IPS DF 6.9 (cell line): ENCODE data around the gene CDK10.

Experiments used
- DNase-seq: peaks from one replicate; pipeline ENCODE4 v3.0.0-alpha.2; 2013; ENCODE audit warnings: low read depth, low spot score
- H3K27ac ChIP-seq: one replicate; pipeline ENCODE4 v1.5.1; 2013; ENCODE audit warnings: low read length, control low read depth
- H3K27me3 ChIP-seq: 2 replicates; pipeline ENCODE4 v1.6.1; 2013; ENCODE audit warnings: mild to moderate bottlenecking, low read length; ENCODE audit not compliant: control insufficient read depth, insufficient read depth
- H3K36me3 ChIP-seq: 2 replicates; pipeline ENCODE4 v1.6.1; 2013; ENCODE audit warnings: low read length; ENCODE audit not compliant: control insufficient read depth, insufficient read depth
- H3K4me1 ChIP-seq: 2 replicates; pipeline ENCODE4 v1.6.1; 2013; ENCODE audit warnings: low read length; ENCODE audit not compliant: control insufficient read depth, insufficient read depth
- H3K4me3 ChIP-seq: 2 replicates; pipeline ENCODE4 v1.5.1; 2013; ENCODE audit warnings: mild to moderate bottlenecking, low read length
- H3K9me3 ChIP-seq: 2 replicates; pipeline ENCODE4 v1.6.1; 2013; ENCODE audit warnings: low read length, inconsistent platforms; ENCODE audit not compliant: control insufficient read depth, insufficient read depth
- WGBS: extraction: QIAGEN DNeasy Blood & Tissue Kit; methylation state at CpG from one replicate; pipeline ENCODE4 v1.1.7; 2013; ENCODE audit warnings: mixed read lengths, missing lambda C conversion rate; ENCODE audit not compliant: insufficient read length, insufficient coverage; 5-methylcytosine and 5-hydroxymethylcytosine counted together

CDK10 gene

DNA sequence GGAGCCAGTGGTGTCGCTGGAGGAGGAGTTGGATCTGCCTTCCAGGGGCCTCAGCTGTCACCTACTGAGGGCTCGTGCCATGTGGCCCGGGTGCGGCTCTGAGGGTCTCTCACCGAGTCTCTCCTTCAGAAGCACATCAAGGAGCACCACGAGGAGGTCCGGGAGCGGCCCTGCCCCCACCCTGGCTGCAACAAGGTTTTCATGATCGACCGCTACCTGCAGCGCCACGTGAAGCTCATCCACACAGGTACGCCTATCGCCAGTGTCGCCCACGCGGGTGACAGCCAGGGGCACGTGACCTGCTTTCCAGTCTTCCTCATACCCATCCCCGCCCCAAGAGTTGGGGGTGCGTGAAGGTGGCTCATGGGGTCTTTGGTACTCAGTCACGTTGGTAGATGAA lies 47.3 kb downstream of the CDK10 start:
- no peaks in the 10 kb centered on the region for H3K4me1 ChIP-seq
- WGBS = no CpG with 5 or more reads among the region's 21 CpGs
- H3K27me3 ChIP-seq = no peaks in the 10 kb centered on the region
- H3K36me3 ChIP-seq = peaks cover 24% of the 10 kb centered on the region
- no peaks in the 10 kb centered on the region for H3K9me3 ChIP-seq
- H3K27ac ChIP-seq = no peak overlapping the region
- no peak for DNase-seq
- no peak overlapping the region for H3K4me3 ChIP-seq

- no peaks in the 10 kb centered on the region for H3K4me1 ChIP-seq
- no peaks in the 10 kb centered on the region for H3K27me3 ChIP-seq
- peaks cover 42% of the 10 kb centered on the region for H3K36me3 ChIP-seq
- no peak overlapping the region for H3K4me3 ChIP-seq
- no peak for DNase-seq
- no peak overlapping the region for H3K27ac ChIP-seq
- WGBS = no CpG with 5 or more reads among the region's 3 CpGs
- no peaks in the 10 kb centered on the region for H3K9me3 ChIP-seq
Measured at GRCh38 chr16:89736554-89736953, 50.1 kb downstream of the CDK10 start.

- no CpG with 5 or more reads among the region's 20 CpGs for WGBS
- Histone ChIP-seq H3K36me3 (peaks cover 43% of the 10 kb centered on the region), H3K27ac (no peak overlapping the region), H3K27me3 (no peaks in the 10 kb centered on the region), H3K9me3 (no peaks in the 10 kb centered on the region), H3K4me3 (no peak overlapping the region), H3K4me1 (no peaks in the 10 kb centered on the region)
- DNase-seq = no peak
Measured at GRCh38 chr16:89737341-89738071, 51.0 kb downstream of the CDK10 start.

DNA sequence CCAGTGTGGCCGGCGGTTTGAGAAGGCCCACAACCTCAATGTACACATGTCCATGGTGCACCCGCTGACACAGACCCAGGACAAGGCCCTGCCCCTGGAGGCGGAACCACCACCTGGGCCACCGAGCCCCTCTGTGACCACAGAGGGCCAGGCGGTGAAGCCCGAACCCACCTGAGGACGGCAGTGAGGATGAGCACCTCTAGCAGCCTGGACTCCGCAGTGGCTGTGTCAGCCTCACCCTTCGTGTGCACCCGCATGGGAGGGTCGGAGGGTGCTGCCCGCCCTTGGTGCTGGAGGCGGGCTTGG lies 51.5 kb downstream of the CDK10 start:
- Histone ChIP-seq H3K4me3 (no peak overlapping the region), H3K9me3 (no peaks in the 10 kb centered on the region), H3K27me3 (no peaks in the 10 kb centered on the region), H3K36me3 (peaks cover 47% of the 10 kb centered on the region), H3K27ac (no peak overlapping the region), H3K4me1 (no peaks in the 10 kb centered on the region)
- no CpG with 5 or more reads among the region's 14 CpGs for WGBS
- DNase-seq = no peak

DNA sequence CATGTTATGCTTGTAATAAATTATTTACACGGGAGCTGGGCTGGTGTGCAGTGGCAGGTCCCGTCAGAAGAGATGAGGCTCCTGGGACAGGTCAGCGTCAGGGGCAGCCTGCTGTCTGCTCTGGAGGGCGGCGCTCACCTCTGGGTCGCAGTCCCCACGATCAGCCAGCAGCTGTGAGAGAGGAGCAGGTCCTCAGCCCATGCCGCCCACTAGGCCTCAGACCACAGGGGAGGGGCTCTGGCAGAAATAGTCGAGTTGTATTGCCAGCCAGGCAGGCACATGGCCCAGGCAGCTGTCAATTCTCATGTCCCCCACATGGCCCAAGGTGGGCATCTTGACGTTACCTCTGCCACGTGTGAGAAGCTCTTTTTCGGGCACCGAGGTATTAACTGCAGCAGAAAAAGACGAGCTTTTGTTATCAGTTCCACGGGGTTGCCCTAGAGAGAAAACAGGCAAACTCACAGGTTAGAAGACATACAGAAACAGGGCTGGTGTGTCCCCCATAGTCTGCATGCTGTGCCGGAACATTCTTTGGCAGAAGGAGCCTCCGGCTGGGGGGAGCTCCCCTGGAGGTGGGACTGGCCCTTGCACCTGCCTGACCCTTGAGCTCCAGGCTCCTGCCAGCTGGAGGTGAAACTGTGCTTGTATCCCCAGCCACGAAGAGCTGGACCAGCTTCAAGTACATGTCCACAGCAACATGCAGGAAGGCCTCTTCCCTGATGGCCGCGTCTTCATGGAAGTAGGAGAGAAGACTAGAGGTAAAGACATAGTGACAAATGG lies 52.2 kb downstream of the CDK10 start:
- H3K36me3 ChIP-seq = peaks cover 44% of the 10 kb centered on the region
- H3K4me1 ChIP-seq = no peaks in the 10 kb centered on the region
- H3K4me3 ChIP-seq = no peak overlapping the region
- H3K27me3 ChIP-seq = no peaks in the 10 kb centered on the region
- no peak for DNase-seq
- no peaks in the 10 kb centered on the region for H3K9me3 ChIP-seq
- no CpG with 5 or more reads among the region's 20 CpGs for WGBS
- no peak overlapping the region for H3K27ac ChIP-seq

DNA sequence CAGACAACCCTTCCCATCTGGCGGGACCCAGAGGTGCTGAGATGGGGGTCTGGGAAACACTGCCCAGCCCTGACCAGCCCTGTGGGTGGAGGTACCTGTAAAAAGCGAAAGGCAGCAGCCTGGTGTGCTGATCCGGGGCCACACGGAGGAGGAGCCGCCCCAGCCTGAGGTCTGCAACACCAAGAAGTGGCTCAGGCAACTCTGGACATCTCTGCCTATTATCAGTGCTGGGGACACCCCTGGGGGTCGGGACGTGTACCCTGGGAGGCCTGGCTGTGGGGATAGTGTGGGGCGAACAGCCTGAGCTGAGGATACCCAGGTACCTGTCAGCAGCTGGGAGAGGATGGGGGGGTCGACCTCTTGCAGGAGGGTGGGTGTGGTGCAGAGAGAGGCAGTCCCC lies 52.9 kb downstream of the CDK10 start:
- no peaks in the 10 kb centered on the region for H3K27me3 ChIP-seq
- peaks cover 43% of the 10 kb centered on the region for H3K36me3 ChIP-seq
- no peak overlapping the region for H3K27ac ChIP-seq
- no peaks in the 10 kb centered on the region for H3K9me3 ChIP-seq
- DNase-seq = no peak
- H3K4me1 ChIP-seq = no peaks in the 10 kb centered on the region
- no CpG with 5 or more reads among the region's 9 CpGs for WGBS
- H3K4me3 ChIP-seq = no peak overlapping the region

DNA sequence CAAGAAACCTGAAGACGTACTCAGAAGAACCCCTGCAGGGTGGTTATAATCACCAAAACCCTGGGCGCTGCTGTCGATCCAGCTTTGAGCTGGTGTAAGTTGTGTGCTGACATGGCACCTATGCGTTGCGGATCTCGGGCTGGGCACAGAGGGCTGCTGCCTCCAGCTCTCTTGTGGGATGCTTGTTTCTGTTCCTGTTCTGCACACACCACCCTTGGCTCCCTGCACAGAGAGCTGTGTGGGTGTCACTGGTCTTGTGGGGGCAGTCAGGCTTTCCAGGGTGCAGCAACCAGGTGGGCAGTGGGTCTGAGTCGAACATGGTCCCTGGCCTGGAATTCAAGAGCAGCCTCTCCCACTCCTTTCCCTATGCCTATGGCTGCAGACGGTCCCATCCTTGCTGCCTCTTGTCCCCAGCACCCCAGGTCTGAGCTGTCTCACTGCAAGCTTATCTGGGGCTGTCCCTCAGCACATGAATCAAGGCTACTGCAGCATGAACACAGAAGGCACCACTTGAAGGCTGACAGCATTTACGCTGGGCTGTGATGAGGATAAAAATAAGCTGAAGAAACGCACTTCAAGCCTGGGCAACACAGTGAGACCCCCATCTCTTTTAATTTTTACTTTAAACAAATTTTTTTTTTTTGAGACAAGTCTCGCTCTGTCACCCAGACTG lies 55.0 kb downstream of the CDK10 start:
- Histone ChIP-seq H3K4me3 (no peak overlapping the region), H3K4me1 (no peaks in the 10 kb centered on the region), H3K27ac (no peak overlapping the region), H3K27me3 (no peaks in the 10 kb centered on the region), H3K36me3 (peaks cover 52% of the 10 kb centered on the region), H3K9me3 (no peaks in the 10 kb centered on the region)
- no CpG with 5 or more reads among the region's 11 CpGs for WGBS
- DNase-seq = no peak

- no CpG with 5 or more reads among the region's 4 CpGs for WGBS
- H3K4me3 ChIP-seq = no peak overlapping the region
- DNase-seq = no peak
- peaks cover 48% of the 10 kb centered on the region for H3K36me3 ChIP-seq
- H3K27me3 ChIP-seq = no peaks in the 10 kb centered on the region
- no peaks in the 10 kb centered on the region for H3K4me1 ChIP-seq
- no peak overlapping the region for H3K27ac ChIP-seq
- no peaks in the 10 kb centered on the region for H3K9me3 ChIP-seq
Measured at GRCh38 chr16:89742948-89743347, 56.5 kb downstream of the CDK10 start.

DNA sequence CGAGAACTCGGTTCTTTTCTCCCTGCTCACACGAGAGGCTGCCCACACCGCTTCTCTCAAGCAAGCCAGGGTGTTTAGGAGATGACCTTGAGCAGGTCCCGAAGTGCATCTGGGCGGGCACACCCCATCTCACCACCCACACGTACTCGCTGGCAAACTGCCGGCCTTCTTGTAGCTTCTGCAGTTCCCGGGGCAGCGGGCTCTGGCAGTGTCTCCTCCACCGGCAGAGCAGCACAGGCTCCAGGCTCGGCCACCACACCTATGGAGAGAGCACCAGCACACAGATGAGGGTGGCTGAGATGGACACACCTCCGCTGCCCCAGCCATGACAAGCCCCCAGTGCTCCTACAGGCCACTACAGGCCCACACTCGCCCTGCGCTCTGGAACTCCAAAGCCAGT lies 58.3 kb downstream of the CDK10 start:
- Histone ChIP-seq H3K27ac (no peak overlapping the region), H3K4me3 (no peak overlapping the region), H3K9me3 (no peaks in the 10 kb centered on the region), H3K4me1 (no peaks in the 10 kb centered on the region), H3K36me3 (peaks cover 45% of the 10 kb centered on the region), H3K27me3 (no peaks in the 10 kb centered on the region)
- DNase-seq = no peak
- WGBS = no CpG with 5 or more reads among the region's 16 CpGs
